Gastroesophageal sphincter (tissue), 4 donors: ENCODE measurements around the gene GNS. TPM values are rescaled to one million over a fixed set of nuclear protein-coding genes. Genes with fewer than 3 reads are reported as not detected.
"Not testable (repeated sequence)": the region's sequence is repeated elsewhere in the genome, so short reads cannot be mapped to it uniquely, and the experiment has no call there.

Source experiments
- ATAC-seq: fragments of 150-250 bp; one replicate; pipeline ENCODE4 v1.9.1; 2016; ENCODE audit warnings: mild to moderate bottlenecking, moderate library complexity
- H3K27ac ChIP-seq, 4 donors: fragments of 200-600 bp; sonication (generic) in 3 of 4; 1 replicate in 3 of 4; 2 replicates in 1 of 4; pipeline ENCODE4 v1.5.1; 2016 to 2019
- H3K27me3 ChIP-seq: fragments of 200-600 bp; sonication (generic); one replicate; pipeline ENCODE4 v1.5.1; 2019
- H3K36me3 ChIP-seq, 2 donors: fragments of 200-600 bp; sonication (generic); one replicate each; pipeline ENCODE4 v1.5.1; 2019; ENCODE audit warnings: control low read depth in 1 of 2
- H3K4me1 ChIP-seq, 3 donors: fragments of 200-600 bp; sonication (generic); 1 replicate in 2 of 3; 2 replicates in 1 of 3; pipeline ENCODE4 v1.5.1; 2016 to 2019; ENCODE audit warnings: control low read depth in 2 of 3
- H3K4me3 ChIP-seq, 2 donors: fragments of 200-600 bp; sonication (generic); one replicate each; pipeline ENCODE4 v1.5.1; 2019; ENCODE audit warnings: mild to moderate bottlenecking in 1 of 2, moderate library complexity in 1 of 2
- H3K9me3 ChIP-seq, 3 donors: fragments of 200-600 bp; sonication (generic); one replicate each; pipeline ENCODE4 v1.5.1; 2017 to 2019; ENCODE audit warnings: control low read depth in 2 of 3
- EP300 ChIP-seq: sonication (generic); formaldehyde crosslinking; IDR thresholded peaks from one replicate; pipeline ENCODE4 v1.6.1; 2017; ENCODE audit warnings: antibody characterized with exemption, mild to moderate bottlenecking
- POLR2A ChIP-seq, 2 donors: fragments of 450-650 bp; IDR thresholded peaks; one replicate each; pipeline ENCODE4 v1.6.1; 2017; ENCODE audit warnings: antibody characterized with exemption in 2 of 2, mild to moderate bottlenecking in 2 of 2, moderate library complexity in 1 of 2
- POLR2AphosphoS5 ChIP-seq: sonication (generic); formaldehyde crosslinking; IDR thresholded peaks from one replicate; pipeline ENCODE4 v1.6.1; 2017; ENCODE audit warnings: antibody characterized with exemption
- WGBS, 2 donors: methylation state at CpG; one replicate each; pipeline ENCODE4 v1.1.5; 2018; ENCODE audit warnings: low coverage in 1 of 2; 5-methylcytosine and 5-hydroxymethylcytosine counted together
- total RNA-seq, 4 donors: library from RNA; depleted of rRNA; stranded (reverse); fragments of >200 nt; gene quantifications; one replicate each; pipeline ENCODE4 v1.1.0, GENCODE V29; 2016
- TF ChIP-seq, protein P1 (sequence below), 4 experiments: fragments of 200-600 bp in 2 of 4; fragments of 450-650 bp in 2 of 4; sonication (generic) in 1 of 4; IDR thresholded peaks; one replicate each; pipeline ENCODE4 v1.5.1; 2017 to 2019; ENCODE audit warnings: antibody characterized with exemption in 4 of 4, mild to moderate bottlenecking in 2 of 4, moderate library complexity in 2 of 4

Gene GNS
- 100 to 1,000 TPM in 1 of 4 donors, 10 to 100 TPM in 3; 69.3 to 116 (median 89.7) TPM for total RNA-seq

- peaks cover 0 to 31% (median 9%) of the 10 kb centered on the region in 3 donors for H3K4me1 ChIP-seq
- H3K36me3 ChIP-seq, result peaks cover 0 to 6% of the 10 kb centered on the region in 2 donors
- H3K27me3 ChIP-seq, result no peaks in the 10 kb centered on the region
- TF ChIP-seq, protein P1, sequence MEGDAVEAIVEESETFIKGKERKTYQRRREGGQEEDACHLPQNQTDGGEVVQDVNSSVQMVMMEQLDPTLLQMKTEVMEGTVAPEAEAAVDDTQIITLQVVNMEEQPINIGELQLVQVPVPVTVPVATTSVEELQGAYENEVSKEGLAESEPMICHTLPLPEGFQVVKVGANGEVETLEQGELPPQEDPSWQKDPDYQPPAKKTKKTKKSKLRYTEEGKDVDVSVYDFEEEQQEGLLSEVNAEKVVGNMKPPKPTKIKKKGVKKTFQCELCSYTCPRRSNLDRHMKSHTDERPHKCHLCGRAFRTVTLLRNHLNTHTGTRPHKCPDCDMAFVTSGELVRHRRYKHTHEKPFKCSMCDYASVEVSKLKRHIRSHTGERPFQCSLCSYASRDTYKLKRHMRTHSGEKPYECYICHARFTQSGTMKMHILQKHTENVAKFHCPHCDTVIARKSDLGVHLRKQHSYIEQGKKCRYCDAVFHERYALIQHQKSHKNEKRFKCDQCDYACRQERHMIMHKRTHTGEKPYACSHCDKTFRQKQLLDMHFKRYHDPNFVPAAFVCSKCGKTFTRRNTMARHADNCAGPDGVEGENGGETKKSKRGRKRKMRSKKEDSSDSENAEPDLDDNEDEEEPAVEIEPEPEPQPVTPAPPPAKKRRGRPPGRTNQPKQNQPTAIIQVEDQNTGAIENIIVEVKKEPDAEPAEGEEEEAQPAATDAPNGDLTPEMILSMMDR (IDR thresholded peaks at IDR 0.05), result no peak
- peak; percentile 64 for TF ChIP-seq POLR2AphosphoS5
- H3K4me3 ChIP-seq, result peak within 1 kb of the TSS; percentile 95 to 98
- WGBS, 2 donors, result 0 to 1% methylated on average over 23 to 61 of the region's 67 CpGs
- peak within 1 kb of the TSS; percentile 72 to 95 (median 89) for H3K27ac ChIP-seq
- H3K9me3 ChIP-seq, result no peaks in the 10 kb centered on the region
- peak; percentile 96 for ATAC-seq
These were observed at the start of gene GNS for GRCh38 chr12:64759035-64759894. GNS (minus strand) TSS chr12:64759406; CDS start chr12:64759276, 130 bp downstream.

DNA sequence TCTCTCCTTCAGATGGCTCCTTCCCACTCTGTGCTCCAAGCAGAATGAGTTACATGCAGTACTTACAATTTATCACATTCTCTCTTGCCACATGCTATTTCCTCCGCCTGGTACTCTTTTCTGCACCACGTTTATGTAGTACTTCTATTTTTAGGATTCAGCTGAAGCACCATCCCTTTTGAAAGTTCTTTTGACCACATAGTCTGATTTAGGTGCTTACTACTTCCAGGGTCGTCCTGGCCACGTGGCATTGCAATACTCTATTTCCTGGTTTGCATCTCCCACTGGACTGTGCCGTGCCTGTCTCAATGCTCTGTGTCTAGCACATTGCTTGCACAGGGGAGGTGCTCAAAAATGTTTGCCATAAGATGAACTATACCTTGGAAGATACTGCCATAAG, 48.9 kb upstream of the GNS start:
- TF ChIP-seq POLR2A (IDR thresholded peaks at IDR 0.05) (no peak), POLR2AphosphoS5 (no peak), EP300 (no peak)
- TF ChIP-seq, protein P1 (IDR thresholded peaks at IDR 0.05), result no peak
- Histone ChIP-seq H3K9me3 (no peaks in the 10 kb centered on the region), H3K27ac (no peak overlapping the region), H3K4me3 (no peak overlapping the region), H3K27me3 (peaks cover 20% of the 10 kb centered on the region), H3K36me3 (no peaks in the 10 kb centered on the region), H3K4me1 (no peaks in the 10 kb centered on the region)
- no peak for ATAC-seq
- 45 to 52% methylated on average over 5 of the region's 5 CpGs for WGBS, 2 donors

GRCh38 chr12:64806593-64807460, 47.6 kb upstream of the GNS start:
- no peaks in the 10 kb centered on the region for H3K36me3 ChIP-seq
- H3K4me1 ChIP-seq, result peaks cover 0 to 4% (median 0%) of the 10 kb centered on the region in 3 donors
- no peak for ATAC-seq
- H3K9me3 ChIP-seq, result no peaks in the 10 kb centered on the region
- no peak overlapping the region for H3K4me3 ChIP-seq
- no peak overlapping the region for H3K27ac ChIP-seq
- H3K27me3 ChIP-seq, result peaks cover 20% of the 10 kb centered on the region
- 69 to 75% methylated on average over 6 to 7 of the region's 7 CpGs for WGBS, 2 donors
- TF ChIP-seq, protein P1 (IDR thresholded peaks at IDR 0.05), result no peak
- TF ChIP-seq POLR2AphosphoS5 (no peak), POLR2A (IDR thresholded peaks at IDR 0.05) (no peak), EP300 (no peak)

- ATAC-seq, result no peak
- H3K36me3 ChIP-seq, result no peaks in the 10 kb centered on the region
- H3K9me3 ChIP-seq, result no peaks in the 10 kb centered on the region
- peaks cover 20% of the 10 kb centered on the region for H3K27me3 ChIP-seq
- 40 to 61% methylated on average over 1 to 2 of the region's 2 CpGs for WGBS, 2 donors
- no peak overlapping the region for H3K27ac ChIP-seq
- no peak overlapping the region for H3K4me3 ChIP-seq
- TF ChIP-seq POLR2A (IDR thresholded peaks at IDR 0.05), result no peak
- no peak for TF ChIP-seq EP300
- H3K4me1 ChIP-seq, result peaks cover 0 to 4% (median 0%) of the 10 kb centered on the region in 3 donors
These were observed 47.0 kb upstream of the GNS start for GRCh38 chr12:64806173-64806572.

DNA sequence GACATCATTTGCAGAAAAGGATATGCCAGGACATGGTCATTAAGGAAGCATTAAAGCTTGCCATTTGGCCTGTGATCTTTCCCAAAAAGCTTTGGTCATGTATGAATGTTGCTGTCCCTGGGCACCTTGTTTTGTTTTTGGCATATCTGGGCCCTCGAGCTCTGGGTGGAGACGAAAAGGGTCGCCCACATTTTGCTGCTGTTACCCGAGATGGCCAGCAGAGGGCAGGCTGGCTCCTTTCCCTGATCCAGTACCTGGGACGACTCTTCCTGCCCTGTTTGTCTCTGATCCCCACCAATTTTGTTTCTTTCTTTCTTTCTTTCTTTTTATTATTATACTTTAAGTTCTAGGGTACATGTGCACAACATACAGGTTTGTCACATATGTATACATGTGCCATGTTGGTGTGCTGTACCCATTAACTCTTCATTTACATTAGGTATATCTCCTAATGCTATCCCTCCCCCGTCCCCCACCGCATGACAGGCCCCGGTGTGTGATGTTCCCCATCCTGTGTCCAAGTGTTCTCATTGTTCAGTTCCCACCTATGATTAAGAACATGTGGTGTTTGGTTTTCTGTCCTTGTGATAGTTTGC, 43.1 kb upstream of the GNS start:
- not testable (repeated sequence) for H3K9me3 ChIP-seq, H3K27ac ChIP-seq, H3K4me3 ChIP-seq, H3K4me1 ChIP-seq, H3K36me3 ChIP-seq
- TF ChIP-seq, protein P1 (IDR thresholded peaks at IDR 0.05), result peak; percentile 32 to 84 (median 50)
- ATAC-seq, result peak; percentile 50
- WGBS, 2 donors, result 0 to 28% methylated on average over 5 to 6 of the region's 8 CpGs
- peaks cover 29% of the 10 kb centered on the region for H3K27me3 ChIP-seq
